Tibial nerve (tissue), 4 donors: ENCODE results near the gene PDCD2L.

Experiments
- CTCF ChIP-seq, 5 experiments: fragments of 200-600 bp in 3 of 5; fragments of 450-650 bp in 2 of 5; sonication (generic) in 3 of 5; IDR thresholded peaks; one replicate each; pipeline ENCODE4 v1.5.1; 2016 to 2019; ENCODE audit warnings: antibody characterized with exemption in 5 of 5, mild to moderate bottlenecking in 3 of 5, moderate library complexity in 2 of 5
- EP300 ChIP-seq, 2 donors: sonication (generic); formaldehyde crosslinking; IDR thresholded peaks; one replicate each; pipeline ENCODE4 v1.6.1; 2017; ENCODE audit warnings: antibody characterized with exemption in 2 of 2, mild to moderate bottlenecking in 1 of 2
- POLR2A ChIP-seq, 2 donors: fragments of 450-650 bp; IDR thresholded peaks; one replicate each; pipeline ENCODE4 v1.6.1; 2017; ENCODE audit warnings: antibody characterized with exemption in 2 of 2, mild to moderate bottlenecking in 2 of 2, moderate library complexity in 2 of 2

DNA sequence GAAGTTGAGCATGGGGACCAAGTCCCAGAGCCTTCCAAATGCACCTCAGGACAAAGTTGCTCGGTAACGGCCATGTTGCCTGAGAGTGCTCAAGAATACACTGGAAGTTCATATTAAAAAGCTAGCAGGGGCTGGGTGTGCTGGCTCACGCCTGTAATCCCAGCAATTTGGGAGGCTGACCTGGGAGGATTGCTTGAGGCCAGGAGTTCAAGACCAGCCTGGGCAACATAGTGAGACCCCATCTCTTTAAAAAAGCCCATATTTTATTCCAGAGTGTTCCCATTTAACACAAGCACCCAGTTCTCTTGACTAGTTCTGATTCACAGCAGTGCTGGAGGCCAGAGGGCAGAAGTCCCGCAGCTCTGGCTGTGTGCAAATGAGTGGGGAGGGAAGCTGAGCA is 47.3 kb upstream of the PDCD2L start:
- no peak for TF ChIP-seq CTCF (IDR thresholded peaks at IDR 0.05)
- no peak for TF ChIP-seq POLR2A (IDR thresholded peaks at IDR 0.05)
- no peak for TF ChIP-seq EP300 (IDR thresholded peaks at IDR 0.05)
